A549 (cell line): ENCODE data around the gene MYO5C. TPM values are rescaled to one million over a fixed set of nuclear protein-coding genes. Genes with fewer than 3 reads are reported as not detected.

Experiments used
- ATAC-seq, 2 experiments: fragments of 200-7000 bp in 1 of 2; fragments of >200 bp in 1 of 2; cut with Nextera tagmentation in 1 of 2; cut with Tn5 transposase in 1 of 2; 3 replicates each; pipeline versions ENCODE4 v1.8.0 to v1.9.1; 2018 to 2020; ENCODE audit warnings: mild to moderate bottlenecking in 1 of 2, moderate library complexity in 1 of 2
- CTCF ChIA-PET: fragments of 300-600 bp; sonication (Branson Sonifier 250); formaldehyde crosslinking; extraction: SDS; loops from one replicate; lab custom pipeline; 2021; ENCODE audit warnings: antibody characterized with exemption, inconsistent platforms; lab: Yijun Ruan, JAX
- POLR2A ChIA-PET: fragments of 350-600 bp; formaldehyde crosslinking; extraction: SDS; loops from one replicate; lab custom pipeline; 2021; ENCODE audit warnings: antibody characterized with exemption, inconsistent platforms; lab: Yijun Ruan, JAX
- DNase-seq, 2 experiments: peaks; one replicate each; pipeline versions ENCODE4 v3.0.0 to v3.0.0-alpha.2; 2011 to 2016; ENCODE audit warnings: low read depth in 1 of 2, low spot score in 1 of 2
- FAIRE-seq: peaks from 2 replicates; lab custom pipeline; 2011; peaks lifted over from hg19 to GRCh38; lab: Jason Lieb, UNC
- H3K27ac ChIP-seq, 2 experiments: fragments of >200 bp; sonication (Bioruptor Twin); formaldehyde crosslinking; 3 replicates each; pipeline ENCODE4 v1.5.1; 2016 to 2017
- H3K4me1 ChIP-seq: fragments of >200 bp; sonication (Bioruptor Twin); formaldehyde crosslinking; 3 replicates; pipeline ENCODE4 v1.6.1; 2016
- H3K4me2 ChIP-seq: fragments of >200 bp; sonication (Bioruptor Twin); formaldehyde crosslinking; 3 replicates; pipeline ENCODE4 v1.6.1; 2016
- H3K4me3 ChIP-seq: fragments of >200 bp; sonication (Bioruptor Twin); formaldehyde crosslinking; 3 replicates; pipeline ENCODE4 v1.5.1; 2016
- H3K9me3 ChIP-seq: fragments of >200 bp; sonication (Bioruptor Twin); formaldehyde crosslinking; 3 replicates; pipeline ENCODE4 v1.6.1; 2016
- CHD2 ChIP-seq: fragments of 150-350 bp; IDR thresholded peaks from 2 replicates; pipeline ENCODE4 v1.6.1; 2014; ENCODE audit warnings: low read length; ENCODE audit not compliant: partially characterized antibody
- CHD4 ChIP-seq: fragments of 200-600 bp; sonication (generic); IDR thresholded peaks from 2 replicates; pipeline ENCODE4 v1.6.1; 2016; ENCODE audit warnings: antibody characterized with exemption, mild to moderate bottlenecking, borderline replicate concordance
- EHMT2 ChIP-seq: fragments of 200-600 bp; sonication (generic); IDR thresholded peaks from 2 replicates; pipeline ENCODE4 v1.6.1; 2016; ENCODE audit warnings: antibody characterized with exemption, low read depth, mild to moderate bottlenecking, moderate library complexity
- EP300 ChIP-seq, 2 experiments: fragments of >200 bp; sonication (Bioruptor Twin); formaldehyde crosslinking; IDR thresholded peaks; 2 replicates in 1 of 2; 3 replicates in 1 of 2; pipeline ENCODE4 v1.6.1; 2016 to 2017
- ESRRA ChIP-seq: fragments of 150-350 bp; IDR thresholded peaks from 2 replicates; pipeline ENCODE4 v1.6.1; 2014; ENCODE audit warnings: mild to moderate bottlenecking, low read length, borderline replicate concordance
- FOSL2 ChIP-seq, 2 experiments: fragments of 450-650 bp in 1 of 2; fragments of >200 bp in 1 of 2; sonication (Bioruptor Twin) in 1 of 2; formaldehyde crosslinking; IDR thresholded peaks; 2 replicates each; pipeline versions ENCODE4 v1.5.0 to v1.6.1; 2016 to 2020; ENCODE audit warnings: mild to moderate bottlenecking in 1 of 2, moderate library complexity in 1 of 2
- HDAC2 ChIP-seq: fragments of 200-600 bp; sonication (generic); IDR thresholded peaks from 2 replicates; pipeline ENCODE4 v1.6.1; 2016
- HOXB13 ChIP-seq: fragments of 250-450 bp; sonication (Bioruptor Pico); IDR thresholded peaks from 2 replicates; pipeline ENCODE4 v1.5.0; 2020; ENCODE audit warnings: low read depth, mild to moderate bottlenecking, moderate library complexity
- HOXB5 ChIP-seq: fragments of 250-450 bp; sonication (Bioruptor Pico); IDR thresholded peaks from 2 replicates; pipeline ENCODE4 v1.5.0; 2020; ENCODE audit warnings: mild to moderate bottlenecking, moderate library complexity
- KDM5A ChIP-seq: fragments of 200-600 bp; sonication (generic); IDR thresholded peaks from 2 replicates; pipeline ENCODE4 v1.6.1; 2016; ENCODE audit warnings: antibody characterized with exemption, mild to moderate bottlenecking
- RAD21 ChIP-seq, 2 experiments: fragments of >200 bp in 1 of 2; sonication (Bioruptor Twin) in 1 of 2; formaldehyde crosslinking in 1 of 2; IDR thresholded peaks in 1 of 2; conservative IDR thresholded peaks in 1 of 2; 2 replicates in 1 of 2; 3 replicates in 1 of 2; pipeline ENCODE4 v1.6.1; 2012 to 2018; ENCODE audit warnings: inconsistent platforms in 1 of 2
- ZFP36 ChIP-seq: fragments of 450-650 bp; IDR thresholded peaks from 2 replicates; pipeline ENCODE4 v1.6.1; 2014; ENCODE audit warnings: borderline replicate concordance; ENCODE audit not compliant: partially characterized antibody
- WGBS: methylation state at CpG from one replicate; pipeline ENCODE4 v1.1.6; 2017; ENCODE audit errors: missing lambda C conversion rate; 5-methylcytosine and 5-hydroxymethylcytosine counted together
- polyA plus RNA-seq, 4 experiments: library from polyadenylated mRNA; depleted of rRNA in 3 of 4; stranded (reverse); fragments of >200 nt; fragmentation: RNase III in 1 of 4; extraction: RNeasy Plus Mini Kit Qiagen cat#74134 plus additional on column Dnase treatment in 1 of 4; gene quantifications; 2 replicates in 3 of 4; 3 replicates in 1 of 4; pipeline ENCODE4 v1.2.3, GENCODE V29; 2011 to 2017
- TF ChIP-seq, protein P1 (sequence below): fragments of >200 bp; sonication (Bioruptor Twin); formaldehyde crosslinking; IDR thresholded peaks from 2 replicates; pipeline ENCODE4 v1.6.1; 2016
- TF ChIP-seq, protein P2 (sequence below): IDR thresholded peaks from 2 replicates; pipeline ENCODE4 v1.6.1; 2012; ENCODE audit warnings: low read depth, borderline replicate concordance
- TF ChIP-seq, protein P3 (sequence below): fragments of 150-350 bp; IDR thresholded peaks from 2 replicates; pipeline ENCODE4 v1.6.1; 2014; ENCODE audit warnings: low read depth, mild to moderate bottlenecking, low read length
- TF ChIP-seq, protein P4 (sequence below): fragments of 250-450 bp; sonication (Bioruptor Pico); IDR thresholded peaks from 2 replicates; pipeline ENCODE4 v1.5.0; 2021; ENCODE audit warnings: mild to moderate bottlenecking, moderate library complexity, borderline replicate concordance
- TF ChIP-seq, protein P5 (sequence below): fragments of >200 bp; sonication (Bioruptor Twin); formaldehyde crosslinking; IDR thresholded peaks from 3 replicates; pipeline ENCODE4 v1.5.1; 2016
- TF ChIP-seq, protein P6 (sequence below): fragments of 250-450 bp; sonication (Bioruptor Pico); IDR thresholded peaks from 2 replicates; pipeline ENCODE4 v1.5.0; 2020; ENCODE audit warnings: low read depth, mild to moderate bottlenecking, moderate library complexity
- TF ChIP-seq, protein P7 (sequence below): fragments of 200-600 bp; sonication (generic); IDR thresholded peaks from 2 replicates; pipeline ENCODE4 v1.6.1; 2016; ENCODE audit warnings: antibody characterized with exemption, mild to moderate bottlenecking, moderate library complexity
- TF ChIP-seq, protein P8 (sequence below): fragments of >200 bp; sonication (Bioruptor Twin); formaldehyde crosslinking; IDR thresholded peaks from 3 replicates; pipeline ENCODE4 v1.6.1; 2016

MYO5C gene
- polyA plus RNA-seq, 2 of the 4 experiments (the other 2 are of a cell fraction): 6.2 to 27.6 TPM

DNA sequence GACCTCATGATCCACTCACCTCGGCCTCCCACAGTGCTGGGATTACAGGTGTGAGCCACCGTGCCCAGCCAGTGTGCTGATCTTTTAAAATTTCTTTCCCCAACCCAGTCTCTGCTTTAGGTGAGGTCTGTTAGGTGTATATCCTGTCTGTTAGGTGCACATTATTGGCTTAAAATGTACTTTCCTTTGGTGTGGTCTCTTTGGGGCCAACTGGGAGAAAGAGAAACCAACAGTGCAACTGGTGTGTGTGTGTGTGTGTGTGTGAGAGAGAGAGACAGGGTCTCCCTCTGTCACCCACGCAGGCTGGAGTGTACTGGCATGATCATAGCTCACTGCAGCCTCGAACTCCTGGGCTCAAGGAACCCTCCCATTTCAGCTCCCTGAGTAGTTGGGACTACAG is 54.1 kb downstream of the MYO5C start:
- DNase-seq: no peak
- TF ChIP-seq FOSL2 (IDR thresholded peaks at IDR 0.05) (no peak), FOSL2 (CRISPR knock-in tag; IDR thresholded peaks at IDR 0.05) (no peak), HOXB13 (CRISPR knock-in tag) (no peak), CHD2 (no peak)
- TF ChIP-seq, protein P1, sequence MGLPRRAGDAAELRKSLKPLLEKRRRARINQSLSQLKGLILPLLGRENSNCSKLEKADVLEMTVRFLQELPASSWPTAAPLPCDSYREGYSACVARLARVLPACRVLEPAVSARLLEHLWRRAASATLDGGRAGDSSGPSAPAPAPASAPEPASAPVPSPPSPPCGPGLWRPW: no peak
- 91% methylated on average over 4 of the region's 4 CpGs for WGBS
- ChIA-PET CTCF (interaction anchor here (1.0 to 9.3 kb wide), 5 partner anchors 9 to 33 kb away, joined by 3 to 90 read pairs (median 7); no protein-coding TSS in a partner anchor), POLR2A (no interaction called here)
- H3K9me3 ChIP-seq: no peaks in the 10 kb centered on the region
- H3K27ac ChIP-seq: no peak overlapping the region
- H3K4me3 ChIP-seq: no peak overlapping the region
- H3K4me1 ChIP-seq: no peaks in the 10 kb centered on the region
- no peak for FAIRE-seq
- H3K4me2 ChIP-seq: no peak overlapping the region
- no peak for ATAC-seq

DNA sequence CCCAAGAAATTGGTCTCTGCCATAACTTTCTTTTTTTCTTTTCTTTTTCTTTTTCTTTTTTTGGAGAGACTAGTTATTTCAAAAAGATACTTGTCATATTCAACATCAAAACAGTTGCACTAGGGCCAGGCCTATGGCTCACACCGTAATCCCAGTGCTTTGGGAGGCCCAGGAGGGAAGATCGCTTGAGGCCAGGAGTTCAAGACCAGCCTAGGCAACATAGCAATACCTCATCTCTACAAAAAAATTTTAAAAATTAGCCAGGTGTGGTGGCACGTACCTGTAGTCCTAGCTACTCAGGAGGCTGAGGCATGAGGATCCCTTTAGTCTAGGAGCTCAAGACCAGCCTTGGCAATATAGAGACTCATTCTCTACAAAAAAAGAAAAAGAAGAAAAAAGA is 55.4 kb downstream of the MYO5C start:
- H3K4me1 ChIP-seq: no peaks in the 10 kb centered on the region
- H3K4me2 ChIP-seq: no peak overlapping the region
- no peak for TF ChIP-seq EP300 (IDR thresholded peaks at IDR 0.05)
- TF ChIP-seq, protein P2, sequence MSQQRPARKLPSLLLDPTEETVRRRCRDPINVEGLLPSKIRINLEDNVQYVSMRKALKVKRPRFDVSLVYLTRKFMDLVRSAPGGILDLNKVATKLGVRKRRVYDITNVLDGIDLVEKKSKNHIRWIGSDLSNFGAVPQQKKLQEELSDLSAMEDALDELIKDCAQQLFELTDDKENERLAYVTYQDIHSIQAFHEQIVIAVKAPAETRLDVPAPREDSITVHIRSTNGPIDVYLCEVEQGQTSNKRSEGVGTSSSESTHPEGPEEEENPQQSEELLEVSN: no peak
- TF ChIP-seq, protein P3, sequence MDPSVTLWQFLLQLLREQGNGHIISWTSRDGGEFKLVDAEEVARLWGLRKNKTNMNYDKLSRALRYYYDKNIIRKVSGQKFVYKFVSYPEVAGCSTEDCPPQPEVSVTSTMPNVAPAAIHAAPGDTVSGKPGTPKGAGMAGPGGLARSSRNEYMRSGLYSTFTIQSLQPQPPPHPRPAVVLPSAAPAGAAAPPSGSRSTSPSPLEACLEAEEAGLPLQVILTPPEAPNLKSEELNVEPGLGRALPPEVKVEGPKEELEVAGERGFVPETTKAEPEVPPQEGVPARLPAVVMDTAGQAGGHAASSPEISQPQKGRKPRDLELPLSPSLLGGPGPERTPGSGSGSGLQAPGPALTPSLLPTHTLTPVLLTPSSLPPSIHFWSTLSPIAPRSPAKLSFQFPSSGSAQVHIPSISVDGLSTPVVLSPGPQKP: no peak
- TF ChIP-seq, protein P4, sequence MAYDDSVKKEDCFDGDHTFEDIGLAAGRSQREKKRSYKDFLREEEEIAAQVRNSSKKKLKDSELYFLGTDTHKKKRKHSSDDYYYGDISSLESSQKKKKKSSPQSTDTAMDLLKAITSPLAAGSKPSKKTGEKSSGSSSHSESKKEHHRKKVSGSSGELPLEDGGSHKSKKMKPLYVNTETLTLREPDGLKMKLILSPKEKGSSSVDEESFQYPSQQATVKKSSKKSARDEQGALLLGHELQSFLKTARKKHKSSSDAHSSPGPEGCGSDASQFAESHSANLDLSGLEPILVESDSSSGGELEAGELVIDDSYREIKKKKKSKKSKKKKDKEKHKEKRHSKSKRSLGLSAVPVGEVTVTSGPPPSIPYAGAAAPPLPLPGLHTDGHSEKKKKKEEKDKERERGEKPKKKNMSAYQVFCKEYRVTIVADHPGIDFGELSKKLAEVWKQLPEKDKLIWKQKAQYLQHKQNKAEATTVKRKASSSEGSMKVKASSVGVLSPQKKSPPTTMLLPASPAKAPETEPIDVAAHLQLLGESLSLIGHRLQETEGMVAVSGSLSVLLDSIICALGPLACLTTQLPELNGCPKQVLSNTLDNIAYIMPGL (CRISPR knock-in tag): no peak
- no peak for TF ChIP-seq EHMT2
- TF ChIP-seq CHD4: no peak
- TF ChIP-seq HOXB13 (CRISPR knock-in tag): no peak
- no peak for TF ChIP-seq ZFP36
- TF ChIP-seq, protein P5, sequence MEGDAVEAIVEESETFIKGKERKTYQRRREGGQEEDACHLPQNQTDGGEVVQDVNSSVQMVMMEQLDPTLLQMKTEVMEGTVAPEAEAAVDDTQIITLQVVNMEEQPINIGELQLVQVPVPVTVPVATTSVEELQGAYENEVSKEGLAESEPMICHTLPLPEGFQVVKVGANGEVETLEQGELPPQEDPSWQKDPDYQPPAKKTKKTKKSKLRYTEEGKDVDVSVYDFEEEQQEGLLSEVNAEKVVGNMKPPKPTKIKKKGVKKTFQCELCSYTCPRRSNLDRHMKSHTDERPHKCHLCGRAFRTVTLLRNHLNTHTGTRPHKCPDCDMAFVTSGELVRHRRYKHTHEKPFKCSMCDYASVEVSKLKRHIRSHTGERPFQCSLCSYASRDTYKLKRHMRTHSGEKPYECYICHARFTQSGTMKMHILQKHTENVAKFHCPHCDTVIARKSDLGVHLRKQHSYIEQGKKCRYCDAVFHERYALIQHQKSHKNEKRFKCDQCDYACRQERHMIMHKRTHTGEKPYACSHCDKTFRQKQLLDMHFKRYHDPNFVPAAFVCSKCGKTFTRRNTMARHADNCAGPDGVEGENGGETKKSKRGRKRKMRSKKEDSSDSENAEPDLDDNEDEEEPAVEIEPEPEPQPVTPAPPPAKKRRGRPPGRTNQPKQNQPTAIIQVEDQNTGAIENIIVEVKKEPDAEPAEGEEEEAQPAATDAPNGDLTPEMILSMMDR: no peak
- no peak for TF ChIP-seq ESRRA
- no peak for TF ChIP-seq HDAC2
- no peak for TF ChIP-seq CHD2
- TF ChIP-seq HOXB5 (CRISPR knock-in tag): no peak
- TF ChIP-seq, protein P6, sequence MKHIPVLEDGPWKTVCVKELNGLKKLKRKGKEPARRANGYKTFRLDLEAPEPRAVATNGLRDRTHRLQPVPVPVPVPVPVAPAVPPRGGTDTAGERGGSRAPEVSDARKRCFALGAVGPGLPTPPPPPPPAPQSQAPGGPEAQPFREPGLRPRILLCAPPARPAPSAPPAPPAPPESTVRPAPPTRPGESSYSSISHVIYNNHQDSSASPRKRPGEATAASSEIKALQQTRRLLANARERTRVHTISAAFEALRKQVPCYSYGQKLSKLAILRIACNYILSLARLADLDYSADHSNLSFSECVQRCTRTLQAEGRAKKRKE (CRISPR knock-in tag): no peak
- TF ChIP-seq, protein P7, sequence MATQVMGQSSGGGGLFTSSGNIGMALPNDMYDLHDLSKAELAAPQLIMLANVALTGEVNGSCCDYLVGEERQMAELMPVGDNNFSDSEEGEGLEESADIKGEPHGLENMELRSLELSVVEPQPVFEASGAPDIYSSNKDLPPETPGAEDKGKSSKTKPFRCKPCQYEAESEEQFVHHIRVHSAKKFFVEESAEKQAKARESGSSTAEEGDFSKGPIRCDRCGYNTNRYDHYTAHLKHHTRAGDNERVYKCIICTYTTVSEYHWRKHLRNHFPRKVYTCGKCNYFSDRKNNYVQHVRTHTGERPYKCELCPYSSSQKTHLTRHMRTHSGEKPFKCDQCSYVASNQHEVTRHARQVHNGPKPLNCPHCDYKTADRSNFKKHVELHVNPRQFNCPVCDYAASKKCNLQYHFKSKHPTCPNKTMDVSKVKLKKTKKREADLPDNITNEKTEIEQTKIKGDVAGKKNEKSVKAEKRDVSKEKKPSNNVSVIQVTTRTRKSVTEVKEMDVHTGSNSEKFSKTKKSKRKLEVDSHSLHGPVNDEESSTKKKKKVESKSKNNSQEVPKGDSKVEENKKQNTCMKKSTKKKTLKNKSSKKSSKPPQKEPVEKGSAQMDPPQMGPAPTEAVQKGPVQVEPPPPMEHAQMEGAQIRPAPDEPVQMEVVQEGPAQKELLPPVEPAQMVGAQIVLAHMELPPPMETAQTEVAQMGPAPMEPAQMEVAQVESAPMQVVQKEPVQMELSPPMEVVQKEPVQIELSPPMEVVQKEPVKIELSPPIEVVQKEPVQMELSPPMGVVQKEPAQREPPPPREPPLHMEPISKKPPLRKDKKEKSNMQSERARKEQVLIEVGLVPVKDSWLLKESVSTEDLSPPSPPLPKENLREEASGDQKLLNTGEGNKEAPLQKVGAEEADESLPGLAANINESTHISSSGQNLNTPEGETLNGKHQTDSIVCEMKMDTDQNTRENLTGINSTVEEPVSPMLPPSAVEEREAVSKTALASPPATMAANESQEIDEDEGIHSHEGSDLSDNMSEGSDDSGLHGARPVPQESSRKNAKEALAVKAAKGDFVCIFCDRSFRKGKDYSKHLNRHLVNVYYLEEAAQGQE: no peak
- TF ChIP-seq, protein P8, sequence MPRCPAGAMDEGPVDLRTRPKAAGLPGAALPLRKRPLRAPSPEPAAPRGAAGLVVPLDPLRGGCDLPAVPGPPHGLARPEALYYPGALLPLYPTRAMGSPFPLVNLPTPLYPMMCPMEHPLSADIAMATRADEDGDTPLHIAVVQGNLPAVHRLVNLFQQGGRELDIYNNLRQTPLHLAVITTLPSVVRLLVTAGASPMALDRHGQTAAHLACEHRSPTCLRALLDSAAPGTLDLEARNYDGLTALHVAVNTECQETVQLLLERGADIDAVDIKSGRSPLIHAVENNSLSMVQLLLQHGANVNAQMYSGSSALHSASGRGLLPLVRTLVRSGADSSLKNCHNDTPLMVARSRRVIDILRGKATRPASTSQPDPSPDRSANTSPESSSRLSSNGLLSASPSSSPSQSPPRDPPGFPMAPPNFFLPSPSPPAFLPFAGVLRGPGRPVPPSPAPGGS: no peak
- no peak for TF ChIP-seq RAD21 (conservative IDR thresholded peaks at IDR 0.05 in 1 of 2, IDR thresholded peaks at IDR 0.05 in 1 of 2)
- TF ChIP-seq KDM5A: no peak
- TF ChIP-seq, protein P1: no peak
- H3K27ac ChIP-seq: no peak overlapping the region
- ATAC-seq (no peak), DNase-seq (no peak), FAIRE-seq (no peak)
- POLR2A ChIA-PET: interaction anchor here (0.6 kb wide), 1 partner anchor 226 kb away, joined by 6 read pairs; no protein-coding TSS in a partner anchor
- H3K9me3 ChIP-seq: no peaks in the 10 kb centered on the region
- H3K4me3 ChIP-seq: no peak overlapping the region
- 94% methylated on average over 3 of the region's 3 CpGs for WGBS
- CTCF ChIA-PET: interaction anchor here (0.6 to 9.3 kb wide), 9 partner anchors 11 to 496 kb away, joined by 3 to 90 read pairs (median 3); no protein-coding TSS in a partner anchor
